ENCODE measurements around the gene AMH. TPM values are rescaled to one million over a fixed set of nuclear protein-coding genes. Genes with fewer than 3 reads are reported as not detected.

AMH gene
- total and polyA plus RNA-seq, 2 of the 13 experiments (the other 11 are each of a cell fraction or from before 2014, with no cell fraction given): 0.03 to 0.18 TPM

GRCh38 chr19:2212861-2213711 is 36.0 kb upstream of the AMH start:
- Histone ChIP-seq H3K9me3 (ENCODE audit: low read length) (no peaks in the 10 kb centered on the region), H3K27ac (ENCODE audit: extremely low read length, insufficient read depth, low read length) (peak overlapping the region; percentile 77), H3K9ac (ENCODE audit: insufficient read depth, low read depth, low read length) (0 out of 2 replicates have a peak overlapping the region, but pooled peaks have one; percentile 14), H3K27me3 (ENCODE audit: control insufficient read depth in 1 of 2, insufficient read depth in 2 of 2, low read length in 2 of 2) (no peaks in the 10 kb centered on the region), H3K36me3 (replicated peaks in 1 of 2; ENCODE audit: control insufficient read depth in 1 of 2, insufficient read depth in 2 of 2, low read length in 2 of 2) (peaks cover 41 to 84% of the 10 kb centered on the region in 2 experiments), H2AFZ (ENCODE audit: low read length) (no peak overlapping the region), H3K79me2 (ENCODE audit: insufficient read depth, low read length) (no peaks in the 10 kb centered on the region), H3K4me2 (ENCODE audit: low read depth, low read length) (peak overlapping the region; percentile 18; the same call in 1 of the 2 replicates), H3K4me1 (ENCODE audit: insufficient read depth, low read length) (peaks cover 27% of the 10 kb centered on the region), H3K4me3 (replicated peaks in 1 of 3; ENCODE audit: insufficient read depth in 1 of 3, low read depth in 2 of 3, low read length in 3 of 3) (no peak overlapping the region), H4K20me1 (ENCODE audit: insufficient read depth, low read length) (no peaks in the 10 kb centered on the region)
- ATAC-seq: peak; percentile 79
- POLR2A ChIA-PET: interaction anchor here (0.8 to 2.0 kb wide), 13 partner anchors 9 to 67 kb away, joined by 3 to 13 read pairs (median 5); partner anchors contain the start of genes AP3D1 and PLEKHJ1
- whole genome bisulfite sequencing (ENCODE audit: low lambda C conversion rate): 76% methylated on average over 9 of the region's 21 CpGs
- CTCF ChIA-PET (ENCODE audit: low intra/inter-chr PET ratio, low total read pairs): no interaction called here
- no TSS peak for BruUV-seq (replicated peaks)
- peak; percentile 84 for DNase-seq (ENCODE audit: low spot score)
- in situ Hi-C loops (cut with HindIII; ENCODE audit: extremely low pct_ligation_motif_present, low pct_unique_long_range_greater_than_20kb) (loop anchor here (5.0 kb wide), 1 partner anchor 41 kb away; no protein-coding TSS in a partner anchor), intact Hi-C loops (cut with micrococcal nuclease; ENCODE audit: unreplicated experiment) (no loop called here)
- peak; percentile 81 for FAIRE-seq
- TF ChIP-seq SMYD3 (CRISPR knock-in tag; IDR thresholded peaks at IDR 0.05) (0 out of 2 replicates have a peak, but pooled peaks have one; percentile 42), KDM6A (CRISPR knock-in tag; IDR thresholded peaks at IDR 0.05; ENCODE audit: low read depth) (0 out of 2 replicates have a peak, but pooled peaks have one; percentile 45), ZNF639 (CRISPR knock-in tag; conservative IDR thresholded peaks at IDR 0.05) (peak; percentile 30), ZNF670 (CRISPR knock-in tag; IDR thresholded peaks at IDR 0.05; ENCODE audit: borderline replicate concordance) (no peak), ZNF343 (CRISPR knock-in tag; IDR thresholded peaks at IDR 0.05) (peak; percentile 73; the same call in 1 of the 2 replicates), ZXDC (CRISPR knock-in tag; IDR thresholded peaks at IDR 0.05) (no peak), ZNF790 (CRISPR knock-in tag; IDR thresholded peaks at IDR 0.05; ENCODE audit: borderline replicate concordance) (peak; percentile 62; the same call in 1 of the 2 replicates), RBAK (CRISPR knock-in tag; IDR thresholded peaks at IDR 0.05) (no peak), NFRKB (IDR thresholded peaks at IDR 0.05) (no peak), MTF1 (CRISPR knock-in tag; IDR thresholded peaks at IDR 0.05) (peak; percentile 81), ZNF563 (CRISPR knock-in tag; IDR thresholded peaks at IDR 0.05) (peak; percentile 88; the same call in 1 of the 2 replicates), KDM2A (CRISPR knock-in tag; IDR thresholded peaks at IDR 0.05; ENCODE audit: borderline replicate concordance, low read depth) (no peak), FOXC1 (CRISPR knock-in tag; IDR thresholded peaks at IDR 0.05; ENCODE audit: borderline replicate concordance) (peak; percentile 90), ETV5 (CRISPR knock-in tag; IDR thresholded peaks at IDR 0.05; ENCODE audit: borderline replicate concordance) (peak; percentile 9; the same call in 1 of the 2 replicates), ZNF616 (CRISPR knock-in tag; IDR thresholded peaks at IDR 0.05; ENCODE audit: low read depth) (peak; percentile 86; the same call in 1 of the 2 replicates), MED1 (CRISPR knock-in tag; IDR thresholded peaks at IDR 0.05) (peak; percentile 86), CERS6 (CRISPR knock-in tag; IDR thresholded peaks at IDR 0.05) (0 out of 2 replicates have a peak, but pooled peaks have one; percentile 47), CREB1 (IDR thresholded peaks at IDR 0.05) (no peak), CREB1 (CRISPR knock-in tag; IDR thresholded peaks at IDR 0.05) (no peak), TMF1 (CRISPR knock-in tag; IDR thresholded peaks at IDR 0.05; ENCODE audit: low read depth) (peak; percentile 85; the same call in 1 of the 2 replicates)

Measured in HepG2 (cell line).